Testis (tissue), 2 donors: ENCODE results near the gene IL6ST.
A peak's percentile ranks its signal among the peaks of the same experiment; 100 is the strongest.

Experiments used
- POLR2A ChIP-seq: fragments of 450-650 bp; IDR thresholded peaks from one replicate; pipeline ENCODE4 v1.6.1; 2017; ENCODE audit warnings: antibody characterized with exemption, mild to moderate bottlenecking, moderate library complexity
- TF ChIP-seq, protein P1 (sequence below), 3 experiments: fragments of 450-650 bp in 2 of 3; fragments of 200-600 bp in 1 of 3; sonication (generic) in 1 of 3; IDR thresholded peaks; one replicate each; pipeline ENCODE4 v1.5.1; 2016 to 2019; ENCODE audit warnings: antibody characterized with exemption in 3 of 3, mild to moderate bottlenecking in 2 of 3, moderate library complexity in 1 of 3

- TF ChIP-seq, protein P1, sequence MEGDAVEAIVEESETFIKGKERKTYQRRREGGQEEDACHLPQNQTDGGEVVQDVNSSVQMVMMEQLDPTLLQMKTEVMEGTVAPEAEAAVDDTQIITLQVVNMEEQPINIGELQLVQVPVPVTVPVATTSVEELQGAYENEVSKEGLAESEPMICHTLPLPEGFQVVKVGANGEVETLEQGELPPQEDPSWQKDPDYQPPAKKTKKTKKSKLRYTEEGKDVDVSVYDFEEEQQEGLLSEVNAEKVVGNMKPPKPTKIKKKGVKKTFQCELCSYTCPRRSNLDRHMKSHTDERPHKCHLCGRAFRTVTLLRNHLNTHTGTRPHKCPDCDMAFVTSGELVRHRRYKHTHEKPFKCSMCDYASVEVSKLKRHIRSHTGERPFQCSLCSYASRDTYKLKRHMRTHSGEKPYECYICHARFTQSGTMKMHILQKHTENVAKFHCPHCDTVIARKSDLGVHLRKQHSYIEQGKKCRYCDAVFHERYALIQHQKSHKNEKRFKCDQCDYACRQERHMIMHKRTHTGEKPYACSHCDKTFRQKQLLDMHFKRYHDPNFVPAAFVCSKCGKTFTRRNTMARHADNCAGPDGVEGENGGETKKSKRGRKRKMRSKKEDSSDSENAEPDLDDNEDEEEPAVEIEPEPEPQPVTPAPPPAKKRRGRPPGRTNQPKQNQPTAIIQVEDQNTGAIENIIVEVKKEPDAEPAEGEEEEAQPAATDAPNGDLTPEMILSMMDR (IDR thresholded peaks at IDR 0.05), result peak in 2 of 3 experiments; percentile 4 to 25
- peak; percentile 67 for TF ChIP-seq POLR2A
These were observed 493 bp upstream of the IL6ST start for GRCh38 chr5:55994998-55995914.
